Esophagus squamous epithelium (tissue), 5 donors: ENCODE results near the gene MYO6. TPM values are rescaled to one million over a fixed set of nuclear protein-coding genes. Genes with fewer than 3 reads are reported as not detected.
A peak's percentile ranks its signal among the peaks of the same experiment; 100 is the strongest.

Experiments
- DNase-seq: peaks from one replicate; lab custom pipeline; 2025; lab: John Stamatoyannopoulos, UW
- H3K27ac ChIP-seq, 4 donors: fragments of 200-600 bp; sonication (generic); one replicate each; pipeline ENCODE4 v1.5.1; 2016 to 2019; ENCODE audit warnings: mild to moderate bottlenecking in 1 of 4
- H3K27me3 ChIP-seq, 4 donors: fragments of 200-600 bp; sonication (generic); 1 replicate in 3 of 4; 2 replicates in 1 of 4; pipeline versions ENCODE4 v1.5.1 to v1.6.0; 2017 to 2021; ENCODE audit warnings: antibody characterized with exemption in 1 of 4
- H3K36me3 ChIP-seq, 3 donors: fragments of 200-600 bp; sonication (generic); one replicate each; pipeline ENCODE4 v1.5.1; 2016 to 2019
- H3K4me1 ChIP-seq, 3 donors: fragments of 200-600 bp; sonication (generic); one replicate each; pipeline ENCODE4 v1.5.1; 2017 to 2019
- H3K4me3 ChIP-seq, 4 donors: fragments of 200-600 bp; sonication (generic); 1 replicate in 3 of 4; 2 replicates in 1 of 4; pipeline ENCODE4 v1.5.1; 2016 to 2019; ENCODE audit warnings: mild to moderate bottlenecking in 2 of 4, moderate library complexity in 1 of 4
- H3K9me3 ChIP-seq, 3 donors: fragments of 200-600 bp; sonication (generic); one replicate each; pipeline ENCODE4 v1.5.1; 2016 to 2019
- POLR2A ChIP-seq, 4 donors: fragments of 450-650 bp; IDR thresholded peaks; one replicate each; pipeline ENCODE4 v1.6.1; 2017; ENCODE audit warnings: antibody characterized with exemption in 4 of 4, mild to moderate bottlenecking in 4 of 4, moderate library complexity in 3 of 4
- WGBS, 2 donors: methylation state at CpG; one replicate each; pipeline ENCODE4 v1.1.5; 2018; 5-methylcytosine and 5-hydroxymethylcytosine counted together
- intact Hi-C: fragments of 100-400 bp; cut with DNase I; formaldehyde crosslinking; loops from one replicate; pipeline ENCODE4 v1.15.0; 2022
- total RNA-seq, 4 donors: library from RNA; depleted of rRNA; stranded (reverse); fragments of >200 nt; gene quantifications; one replicate each; pipeline ENCODE4 v1.1.0, GENCODE V29; 2016
- TF ChIP-seq, protein P1 (sequence below), 6 experiments: fragments of 450-650 bp in 4 of 6; fragments of 200-600 bp in 2 of 6; sonication (generic) in 2 of 6; IDR thresholded peaks; one replicate each; pipeline ENCODE4 v1.5.1; 2016 to 2019; ENCODE audit warnings: antibody characterized with exemption in 6 of 6, mild to moderate bottlenecking in 4 of 6, moderate library complexity in 4 of 6
- donor health status: DM: yes; HTN: yes; CAD: no.

MYO6 gene
- total RNA-seq, 4 donors from 2014 or later: 22.1 to 37.0 (median 31.5) TPM

DNA sequence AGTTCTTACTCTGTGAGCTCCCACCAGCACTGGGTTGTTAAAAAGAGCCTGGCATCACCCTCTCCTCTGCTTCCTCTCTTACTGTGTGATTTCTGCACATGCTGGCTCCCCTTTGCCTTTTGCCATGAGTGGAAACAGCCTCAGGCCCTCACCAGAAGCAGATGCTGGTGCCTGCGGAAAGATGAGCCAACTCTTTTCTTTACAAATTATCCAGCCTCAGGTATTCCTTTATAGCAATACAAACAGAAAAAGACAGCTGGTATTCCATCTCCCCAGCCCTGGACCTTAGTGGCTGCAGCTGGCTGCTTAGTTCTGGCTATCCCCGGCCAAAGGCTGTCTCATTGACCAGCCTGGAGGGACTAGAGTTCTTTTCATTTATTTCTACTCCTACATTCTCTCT lies 194.3 kb downstream of the MYO6 start:
- no peak for DNase-seq
- 53 to 56% methylated on average over 2 of the region's 2 CpGs for WGBS, 2 donors
- H3K4me3 ChIP-seq: no peak overlapping the region
- H3K27ac ChIP-seq: no peak overlapping the region
- intact Hi-C loops: no loop called here
- TF ChIP-seq, protein P1, sequence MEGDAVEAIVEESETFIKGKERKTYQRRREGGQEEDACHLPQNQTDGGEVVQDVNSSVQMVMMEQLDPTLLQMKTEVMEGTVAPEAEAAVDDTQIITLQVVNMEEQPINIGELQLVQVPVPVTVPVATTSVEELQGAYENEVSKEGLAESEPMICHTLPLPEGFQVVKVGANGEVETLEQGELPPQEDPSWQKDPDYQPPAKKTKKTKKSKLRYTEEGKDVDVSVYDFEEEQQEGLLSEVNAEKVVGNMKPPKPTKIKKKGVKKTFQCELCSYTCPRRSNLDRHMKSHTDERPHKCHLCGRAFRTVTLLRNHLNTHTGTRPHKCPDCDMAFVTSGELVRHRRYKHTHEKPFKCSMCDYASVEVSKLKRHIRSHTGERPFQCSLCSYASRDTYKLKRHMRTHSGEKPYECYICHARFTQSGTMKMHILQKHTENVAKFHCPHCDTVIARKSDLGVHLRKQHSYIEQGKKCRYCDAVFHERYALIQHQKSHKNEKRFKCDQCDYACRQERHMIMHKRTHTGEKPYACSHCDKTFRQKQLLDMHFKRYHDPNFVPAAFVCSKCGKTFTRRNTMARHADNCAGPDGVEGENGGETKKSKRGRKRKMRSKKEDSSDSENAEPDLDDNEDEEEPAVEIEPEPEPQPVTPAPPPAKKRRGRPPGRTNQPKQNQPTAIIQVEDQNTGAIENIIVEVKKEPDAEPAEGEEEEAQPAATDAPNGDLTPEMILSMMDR (IDR thresholded peaks at IDR 0.05): no peak
- TF ChIP-seq POLR2A (IDR thresholded peaks at IDR 0.05): no peak
- no peaks in the 10 kb centered on the region for H3K4me1 ChIP-seq
- H3K9me3 ChIP-seq: no peaks in the 10 kb centered on the region
- peaks cover 0 to 8% (median 0%) of the 10 kb centered on the region in 4 donors for H3K27me3 ChIP-seq
- H3K36me3 ChIP-seq: no peaks in the 10 kb centered on the region

DNA sequence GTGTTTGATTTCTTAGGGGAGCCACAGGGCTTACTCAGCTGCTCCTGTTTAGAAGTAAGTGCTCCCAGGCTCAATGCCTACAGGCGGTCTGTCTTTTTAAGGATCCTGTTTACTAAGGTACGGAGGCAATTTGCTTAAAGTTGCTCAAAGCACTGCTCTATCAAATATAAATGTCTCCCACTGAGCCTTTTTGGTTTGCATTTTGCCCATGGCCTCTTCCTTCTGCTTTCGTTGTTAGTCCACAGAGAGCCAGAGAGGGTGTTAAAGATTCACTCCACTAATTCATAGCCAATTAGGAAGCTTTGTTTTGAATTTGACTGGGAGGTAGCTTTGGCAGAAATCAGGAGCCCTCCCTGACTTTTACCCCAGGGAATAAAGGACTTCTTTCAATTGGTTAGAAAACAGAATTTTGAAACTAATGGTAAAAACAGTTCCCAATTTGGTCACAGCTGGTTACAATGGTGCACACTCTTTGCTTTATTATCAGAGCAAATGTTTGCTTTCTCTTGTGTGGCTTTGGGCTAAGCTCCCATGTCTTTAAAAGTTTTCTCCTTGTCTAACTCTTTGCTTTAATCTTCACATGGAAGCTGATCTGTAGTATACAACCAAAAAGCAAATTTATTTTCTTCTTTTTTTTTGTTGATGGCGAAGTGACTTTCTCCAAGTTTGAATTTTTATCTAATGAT lies 197.2 kb downstream of the MYO6 start:
- 31 to 34% methylated on average over 4 of the region's 4 CpGs for WGBS, 2 donors
- Histone ChIP-seq H3K27ac (no peak overlapping the region), H3K27me3 (peaks cover 0 to 12% (median 0%) of the 10 kb centered on the region in 4 donors), H3K4me3 (no peak overlapping the region), H3K9me3 (no peaks in the 10 kb centered on the region), H3K36me3 (no peaks in the 10 kb centered on the region), H3K4me1 (no peaks in the 10 kb centered on the region)
- no peak for TF ChIP-seq POLR2A (IDR thresholded peaks at IDR 0.05)
- TF ChIP-seq, protein P1 (IDR thresholded peaks at IDR 0.05): no peak
- intact Hi-C loops: no loop called here
- DNase-seq: no peak

GRCh38 chr6:75947935-75948334 lies 198.9 kb downstream of the MYO6 start:
- no peak for TF ChIP-seq POLR2A (IDR thresholded peaks at IDR 0.05)
- TF ChIP-seq, protein P1 (IDR thresholded peaks at IDR 0.05): no peak
- Histone ChIP-seq H3K27ac (no peak overlapping the region), H3K4me3 (no peak overlapping the region), H3K4me1 (peaks cover 0 to 9% (median 0%) of the 10 kb centered on the region in 3 donors), H3K9me3 (no peaks in the 10 kb centered on the region), H3K36me3 (no peaks in the 10 kb centered on the region), H3K27me3 (peaks cover 0 to 12% (median 0%) of the 10 kb centered on the region in 4 donors)
- 59 to 86% methylated on average over 5 of the region's 5 CpGs for WGBS, 2 donors
- intact Hi-C loops: no loop called here
- no peak for DNase-seq

DNA sequence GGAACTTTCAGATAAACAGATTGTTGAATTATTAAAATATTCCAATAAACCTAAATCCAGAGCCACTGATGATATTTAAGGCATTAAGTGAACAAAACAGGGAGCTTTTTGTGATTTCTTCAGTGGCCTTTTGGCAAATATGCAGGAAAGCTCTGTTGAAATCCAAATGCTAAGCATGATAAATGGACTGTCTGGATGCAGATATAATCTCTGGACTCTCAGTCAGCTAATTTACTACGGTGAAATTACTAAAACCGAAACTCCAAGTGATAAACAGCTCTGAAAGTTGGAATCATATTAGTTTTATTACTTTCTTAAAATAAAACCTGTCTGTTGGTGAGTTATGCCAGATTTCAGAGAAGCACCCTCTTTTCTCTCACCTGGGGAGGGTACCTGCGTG lies 203.1 kb downstream of the MYO6 start:
- Histone ChIP-seq H3K4me3 (no peak overlapping the region), H3K36me3 (no peaks in the 10 kb centered on the region), H3K9me3 (no peaks in the 10 kb centered on the region), H3K27me3 (peaks cover 0 to 4% (median 0%) of the 10 kb centered on the region in 4 donors), H3K4me1 (peaks cover 0 to 9% (median 0%) of the 10 kb centered on the region in 3 donors), H3K27ac (peak overlapping the region in 1 of 4 donors; percentile 26)
- 37 to 40% methylated on average over 3 of the region's 3 CpGs for WGBS, 2 donors
- TF ChIP-seq POLR2A (IDR thresholded peaks at IDR 0.05): no peak
- TF ChIP-seq, protein P1 (IDR thresholded peaks at IDR 0.05): no peak
- no peak for DNase-seq
- intact Hi-C loops: no loop called here

- TF ChIP-seq, protein P1 (IDR thresholded peaks at IDR 0.05): no peak
- TF ChIP-seq POLR2A (IDR thresholded peaks at IDR 0.05): no peak
- Histone ChIP-seq H3K36me3 (no peaks in the 10 kb centered on the region), H3K27me3 (no peaks in the 10 kb centered on the region), H3K4me3 (no peak overlapping the region), H3K27ac (no peak overlapping the region), H3K4me1 (no peaks in the 10 kb centered on the region), H3K9me3 (no peaks in the 10 kb centered on the region)
- DNase-seq: no peak
- WGBS, 2 donors: 76 to 79% methylated on average over 1 of the region's 1 CpG
- intact Hi-C loops: no loop called here
Observed at GRCh38 chr6:75963569-75963968, 214.5 kb downstream of the MYO6 start.
